Measurements from ENCODE around the gene SNRNP25.

SNRNP25 gene

GRCh38 chr16:61879-62281 lies 8.3 kb downstream of the SNRNP25 start:
- no peaks in the 10 kb centered on the region for H3K27me3 ChIP-seq (replicated peaks; ENCODE audit: insufficient read depth, low read length)
- no peaks in the 10 kb centered on the region for H3K9me3 ChIP-seq (replicated peaks; ENCODE audit: insufficient read depth, low read length)
- no peaks in the 10 kb centered on the region for H3F3A ChIP-seq (ENCODE audit: insufficient read depth, low read length)
- H2AFZ ChIP-seq (ENCODE audit: low read length): no peak overlapping the region
- H3K4me1 ChIP-seq (ENCODE audit: low read length): no peaks in the 10 kb centered on the region
- no peak overlapping the region for H3K4me2 ChIP-seq (ENCODE audit: low read depth, low read length)
- H4K20me1 ChIP-seq (ENCODE audit: insufficient read depth, low read length): no peaks in the 10 kb centered on the region
- H3K9me2 ChIP-seq (replicated peaks; ENCODE audit: insufficient read depth, low read length): no peaks in the 10 kb centered on the region
- H3K4me3 ChIP-seq (ENCODE audit: low read length): no peak overlapping the region
- no peaks in the 10 kb centered on the region for H3K79me2 ChIP-seq (ENCODE audit: low read length)
- TF ChIP-seq CTCF (IDR thresholded peaks at IDR 0.05; ENCODE audit: low read length): no peak
- TF ChIP-seq EZH2 (optimal IDR thresholded peaks at IDR 0.05; ENCODE audit: low read depth, low read length): no peak
- TF ChIP-seq EZH2phosphoT487 (IDR thresholded peaks at IDR 0.05; ENCODE audit: low read length): no peak
- H3K27ac ChIP-seq (ENCODE audit: low read length): no peak overlapping the region
- H3K9ac ChIP-seq (ENCODE audit: low read length): no peak overlapping the region
- DNase-seq: no peak
- H3K36me3 ChIP-seq (replicated peaks; ENCODE audit: insufficient read depth, low read length): 0 out of 2 replicates have a peak, but pooled peaks cover 3% of the 10 kb centered on the region

GRCh38 chr16:62283-62967 lies 8.8 kb downstream of the SNRNP25 start:
- Histone ChIP-seq H3K9me3 (replicated peaks; ENCODE audit: insufficient read depth, low read length) (no peaks in the 10 kb centered on the region), H3K9ac (ENCODE audit: low read length) (no peak overlapping the region), H3K27me3 (replicated peaks; ENCODE audit: insufficient read depth, low read length) (no peaks in the 10 kb centered on the region), H3K9me2 (replicated peaks; ENCODE audit: insufficient read depth, low read length) (no peaks in the 10 kb centered on the region), H3K27ac (ENCODE audit: low read length) (no peak overlapping the region), H3K4me1 (ENCODE audit: low read length) (no peaks in the 10 kb centered on the region), H2AFZ (ENCODE audit: low read length) (no peak overlapping the region), H3K4me2 (ENCODE audit: low read depth, low read length) (no peak overlapping the region), H3K36me3 (replicated peaks; ENCODE audit: insufficient read depth, low read length) (no peaks in the 10 kb centered on the region), H4K20me1 (ENCODE audit: insufficient read depth, low read length) (no peaks in the 10 kb centered on the region), H3F3A (ENCODE audit: insufficient read depth, low read length) (no peaks in the 10 kb centered on the region), H3K4me3 (ENCODE audit: low read length) (no peak overlapping the region), H3K79me2 (ENCODE audit: low read length) (no peaks in the 10 kb centered on the region)
- no peak for DNase-seq
- TF ChIP-seq EZH2 (optimal IDR thresholded peaks at IDR 0.05; ENCODE audit: low read depth, low read length): no peak
- TF ChIP-seq CTCF (IDR thresholded peaks at IDR 0.05; ENCODE audit: low read length): no peak
- no peak for TF ChIP-seq EZH2phosphoT487 (IDR thresholded peaks at IDR 0.05; ENCODE audit: low read length)

DNA sequence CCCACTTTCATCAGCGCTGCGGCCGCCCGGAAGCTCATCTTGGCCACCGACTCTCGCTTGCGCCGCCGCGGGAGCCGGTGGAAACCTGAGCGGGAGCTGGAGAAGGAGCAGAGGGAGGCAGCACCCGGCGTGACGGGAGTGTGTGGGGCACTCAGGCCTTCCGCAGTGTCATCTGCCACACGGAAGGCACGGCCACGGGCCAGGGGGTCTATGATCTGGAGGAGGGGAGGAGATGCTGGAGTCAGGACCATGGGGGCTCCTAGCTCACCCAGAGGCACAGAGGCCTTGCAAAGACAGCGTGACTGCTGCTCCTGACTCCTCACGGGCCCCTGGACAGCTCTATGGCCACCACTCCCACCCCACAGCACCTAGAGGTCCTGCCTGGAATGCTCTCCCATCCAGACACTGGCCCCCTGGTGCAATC lies 9.4 kb downstream of the SNRNP25 start:
- Histone ChIP-seq H3K4me2 (ENCODE audit: low read depth, low read length) (no peak overlapping the region), H3K79me2 (ENCODE audit: low read length) (no peaks in the 10 kb centered on the region), H3K27ac (ENCODE audit: low read length) (no peak overlapping the region), H3K36me3 (replicated peaks; ENCODE audit: insufficient read depth, low read length) (no peaks in the 10 kb centered on the region), H3K4me3 (ENCODE audit: low read length) (no peak overlapping the region), H2AFZ (ENCODE audit: low read length) (no peak overlapping the region), H4K20me1 (ENCODE audit: insufficient read depth, low read length) (no peaks in the 10 kb centered on the region), H3K27me3 (replicated peaks; ENCODE audit: insufficient read depth, low read length) (no peaks in the 10 kb centered on the region), H3K9me2 (replicated peaks; ENCODE audit: insufficient read depth, low read length) (no peaks in the 10 kb centered on the region), H3K9me3 (replicated peaks; ENCODE audit: insufficient read depth, low read length) (no peaks in the 10 kb centered on the region), H3F3A (ENCODE audit: insufficient read depth, low read length) (no peaks in the 10 kb centered on the region), H3K4me1 (ENCODE audit: low read length) (no peaks in the 10 kb centered on the region), H3K9ac (ENCODE audit: low read length) (no peak overlapping the region)
- no peak for TF ChIP-seq EZH2phosphoT487 (IDR thresholded peaks at IDR 0.05; ENCODE audit: low read length)
- TF ChIP-seq CTCF (IDR thresholded peaks at IDR 0.05; ENCODE audit: low read length): no peak
- TF ChIP-seq EZH2 (optimal IDR thresholded peaks at IDR 0.05; ENCODE audit: low read depth, low read length): no peak
- no peak for DNase-seq
